ENCODE data around the gene CIB2.

DNA sequence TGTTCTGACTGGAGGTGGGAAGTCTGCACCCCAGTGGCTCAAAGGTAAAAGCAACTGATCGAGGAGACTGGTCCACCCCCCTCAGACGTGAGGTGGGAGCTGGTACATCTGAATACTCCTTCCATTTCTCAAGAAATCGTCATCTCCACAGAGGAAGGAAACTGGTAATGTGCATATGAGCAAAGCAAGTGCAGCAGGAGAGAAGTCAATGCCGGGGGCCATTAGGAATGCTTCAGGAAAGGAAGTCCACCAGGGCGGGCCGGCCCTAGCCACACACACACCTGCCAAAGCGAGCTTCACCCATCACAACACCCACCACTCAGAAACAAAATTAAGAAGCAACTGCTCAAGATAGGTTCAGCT, 62.2 kb downstream of the CIB2 start:
- TF ChIP-seq, protein P1, sequence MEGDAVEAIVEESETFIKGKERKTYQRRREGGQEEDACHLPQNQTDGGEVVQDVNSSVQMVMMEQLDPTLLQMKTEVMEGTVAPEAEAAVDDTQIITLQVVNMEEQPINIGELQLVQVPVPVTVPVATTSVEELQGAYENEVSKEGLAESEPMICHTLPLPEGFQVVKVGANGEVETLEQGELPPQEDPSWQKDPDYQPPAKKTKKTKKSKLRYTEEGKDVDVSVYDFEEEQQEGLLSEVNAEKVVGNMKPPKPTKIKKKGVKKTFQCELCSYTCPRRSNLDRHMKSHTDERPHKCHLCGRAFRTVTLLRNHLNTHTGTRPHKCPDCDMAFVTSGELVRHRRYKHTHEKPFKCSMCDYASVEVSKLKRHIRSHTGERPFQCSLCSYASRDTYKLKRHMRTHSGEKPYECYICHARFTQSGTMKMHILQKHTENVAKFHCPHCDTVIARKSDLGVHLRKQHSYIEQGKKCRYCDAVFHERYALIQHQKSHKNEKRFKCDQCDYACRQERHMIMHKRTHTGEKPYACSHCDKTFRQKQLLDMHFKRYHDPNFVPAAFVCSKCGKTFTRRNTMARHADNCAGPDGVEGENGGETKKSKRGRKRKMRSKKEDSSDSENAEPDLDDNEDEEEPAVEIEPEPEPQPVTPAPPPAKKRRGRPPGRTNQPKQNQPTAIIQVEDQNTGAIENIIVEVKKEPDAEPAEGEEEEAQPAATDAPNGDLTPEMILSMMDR (tag by site-specific recombination; IDR thresholded peaks at IDR 0.05): no peak; the same call in 1 of the 2 replicates
- TF ChIP-seq, protein P2, sequence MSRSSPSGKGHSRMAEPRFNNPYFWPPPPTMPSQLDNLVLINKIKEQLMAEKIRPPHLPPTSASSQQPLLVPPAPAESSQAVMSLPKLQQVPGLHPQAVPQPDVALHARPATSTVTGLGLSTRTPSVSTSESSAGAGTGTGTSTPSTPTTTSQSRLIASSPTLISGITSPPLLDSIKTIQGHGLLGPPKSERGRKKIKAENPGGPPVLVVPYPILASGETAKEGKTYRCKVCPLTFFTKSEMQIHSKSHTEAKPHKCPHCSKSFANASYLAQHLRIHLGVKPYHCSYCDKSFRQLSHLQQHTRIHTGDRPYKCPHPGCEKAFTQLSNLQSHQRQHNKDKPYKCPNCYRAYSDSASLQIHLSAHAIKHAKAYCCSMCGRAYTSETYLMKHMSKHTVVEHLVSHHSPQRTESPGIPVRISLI (tag by site-specific recombination; IDR thresholded peaks at IDR 0.05): no peak
- TF ChIP-seq, protein P3, sequence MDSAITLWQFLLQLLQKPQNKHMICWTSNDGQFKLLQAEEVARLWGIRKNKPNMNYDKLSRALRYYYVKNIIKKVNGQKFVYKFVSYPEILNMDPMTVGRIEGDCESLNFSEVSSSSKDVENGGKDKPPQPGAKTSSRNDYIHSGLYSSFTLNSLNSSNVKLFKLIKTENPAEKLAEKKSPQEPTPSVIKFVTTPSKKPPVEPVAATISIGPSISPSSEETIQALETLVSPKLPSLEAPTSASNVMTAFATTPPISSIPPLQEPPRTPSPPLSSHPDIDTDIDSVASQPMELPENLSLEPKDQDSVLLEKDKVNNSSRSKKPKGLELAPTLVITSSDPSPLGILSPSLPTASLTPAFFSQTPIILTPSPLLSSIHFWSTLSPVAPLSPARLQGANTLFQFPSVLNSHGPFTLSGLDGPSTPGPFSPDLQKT (IDR thresholded peaks at IDR 0.05; ENCODE audit: borderline replicate concordance, low read depth, low read length): no peak
- TF ChIP-seq GLI2 (tag by site-specific recombination; IDR thresholded peaks at IDR 0.05; ENCODE audit: borderline replicate concordance, low read depth) (no peak), GLI4 (tag by site-specific recombination; IDR thresholded peaks at IDR 0.05) (no peak), ZFP41 (tag by site-specific recombination; IDR thresholded peaks at IDR 0.05; ENCODE audit: borderline replicate concordance) (no peak), ZFP3 (tag by site-specific recombination; IDR thresholded peaks at IDR 0.05; ENCODE audit: low read depth) (no peak), ZNF2 (tag by site-specific recombination; IDR thresholded peaks at IDR 0.05) (no peak), ZBTB21 (tag by site-specific recombination; IDR thresholded peaks at IDR 0.05) (no peak), TCF7L2 (IDR thresholded peaks at IDR 0.05; ENCODE audit: borderline replicate concordance, low read depth, low read length) (no peak), SALL2 (tag by site-specific recombination; IDR thresholded peaks at IDR 0.05; ENCODE audit: borderline replicate concordance) (no peak), MYNN (tag by site-specific recombination; IDR thresholded peaks at IDR 0.05; ENCODE audit: borderline replicate concordance) (no peak), ZNF623 (tag by site-specific recombination; IDR thresholded peaks at IDR 0.05) (no peak), ZNF664 (tag by site-specific recombination; IDR thresholded peaks at IDR 0.05) (no peak)
